Natural killer cell (primary cell): ENCODE results near the gene FAM171A1. TPM values are rescaled to one million over a fixed set of nuclear protein-coding genes. Genes with fewer than 3 reads are reported as not detected.

Experiments used
- ATAC-seq, 3 donors: fragments of 150-1000 bp in 2 of 3; fragments of 200-7000 bp in 1 of 3; cut with Tn5 transposase; 1 replicate in 1 of 3; 2 replicates in 2 of 3; pipeline ENCODE4 v1.10.0; 2021; ENCODE audit warnings: mild to moderate bottlenecking in 2 of 3, moderate library complexity in 2 of 3
- DNase-seq, 2 donors: peaks; one replicate each; pipeline versions ENCODE4 v3.0.0 to v3.0.0-alpha.2; 2013 to 2021; ENCODE audit warnings: mixed read lengths in 1 of 2
- H3K27ac ChIP-seq: one replicate; pipeline ENCODE4 v1.5.1; 2013; ENCODE audit warnings: mild to moderate bottlenecking, low read length
- H3K27me3 ChIP-seq: one replicate; pipeline ENCODE4 v1.6.1; 2013; ENCODE audit warnings: low read length; ENCODE audit not compliant: control insufficient read depth, insufficient read depth
- H3K36me3 ChIP-seq: one replicate; pipeline ENCODE4 v1.6.1; 2013; ENCODE audit warnings: low read length; ENCODE audit not compliant: control insufficient read depth, insufficient read depth
- H3K4me1 ChIP-seq: one replicate; pipeline ENCODE4 v1.6.1; 2013; ENCODE audit warnings: low read length; ENCODE audit not compliant: control insufficient read depth, insufficient read depth
- H3K4me3 ChIP-seq: one replicate; pipeline ENCODE4 v1.5.1; 2013; ENCODE audit warnings: low read length
- H3K9me3 ChIP-seq: one replicate; pipeline ENCODE4 v1.6.1; 2013; ENCODE audit warnings: low read length; ENCODE audit not compliant: control insufficient read depth, insufficient read depth
- H3K27ac Mint-ChIP-seq, 2 donors: one replicate each; pipeline ENCODE4 v1.8.0; 2022; ENCODE audit warnings: mild to moderate bottlenecking in 2 of 2, mixed read lengths in 2 of 2, moderate library complexity in 1 of 2
- H3K27me3 Mint-ChIP-seq, 2 donors: one replicate each; pipeline ENCODE4 v1.8.0; 2022; ENCODE audit warnings: low read depth in 2 of 2, mixed read lengths in 2 of 2
- H3K36me3 Mint-ChIP-seq: one replicate; pipeline ENCODE4 v1.8.0; 2022; ENCODE audit warnings: mixed read lengths
- H3K4me1 Mint-ChIP-seq, 2 donors: one replicate each; pipeline ENCODE4 v1.8.0; 2022; ENCODE audit warnings: mixed read lengths in 2 of 2
- H3K4me3 Mint-ChIP-seq: one replicate; pipeline ENCODE4 v1.8.0; 2022; ENCODE audit warnings: mild to moderate bottlenecking, moderate library complexity, mixed read lengths
- H3K9me3 Mint-ChIP-seq, 2 donors: one replicate each; pipeline ENCODE4 v1.8.0; 2022; ENCODE audit warnings: mixed read lengths in 2 of 2
- WGBS: methylation state at CpG from one replicate; pipeline ENCODE4 v1.1.7; 2013; ENCODE audit warnings: missing lambda C conversion rate; ENCODE audit not compliant: insufficient coverage; 5-methylcytosine and 5-hydroxymethylcytosine counted together
- intact Hi-C: fragments of 100-400 bp; cut with micrococcal nuclease; formaldehyde crosslinking; loops from one replicate; pipeline ENCODE4 v1.14.2; 2022
- total RNA-seq, 4 donors: library from RNA; stranded (reverse); fragments of 120-200 nt in 1 of 4; gene quantifications; one replicate each; pipeline versions ENCODE4 v1.2.3 to v1.2.4, GENCODE V29; 2013 to 2022
- TF ChIP-seq, protein P1 (sequence below): fragments of 200-600 bp; IDR thresholded peaks from one replicate; pipeline ENCODE4 v1.8.0; 2022; ENCODE audit warnings: antibody characterized with exemption

The FAM171A1 gene
- total RNA-seq, 3 donors from 2014 or later (not counting 1 experiment from before 2014, with no cell fraction given) = 0.99 to 2.3 (median 1.6) TPM

DNA sequence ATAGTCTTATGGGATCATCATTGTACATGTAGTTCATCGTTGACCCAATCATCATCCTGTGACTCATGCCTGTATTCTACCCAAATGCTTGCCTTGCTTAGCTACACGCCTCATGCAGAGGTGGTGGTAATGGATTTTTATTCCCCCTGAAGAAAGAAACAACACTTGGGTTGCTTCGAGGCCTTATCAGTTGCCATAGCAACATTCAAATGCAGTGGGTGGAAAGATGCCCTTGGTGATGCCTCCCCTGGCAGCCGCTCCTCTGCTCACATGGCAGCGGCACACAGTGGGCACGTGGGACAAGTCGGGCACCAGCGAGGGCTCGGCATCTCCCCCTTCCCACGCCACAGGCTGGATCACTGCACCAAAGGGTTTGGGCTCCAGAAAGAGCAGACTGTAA is 148.6 kb downstream of the FAM171A1 start:
- Histone ChIP-seq H3K4me3 (no peak overlapping the region), H3K27me3 (no peaks in the 10 kb centered on the region), H3K36me3 (no peaks in the 10 kb centered on the region), H3K4me1 (no peaks in the 10 kb centered on the region), H3K27ac (no peak overlapping the region), H3K9me3 (no peaks in the 10 kb centered on the region)
- intact Hi-C loops = no loop called here
- WGBS = 93% methylated on average over 9 of the region's 10 CpGs
- H3K27me3 Mint-ChIP-seq = no peaks in the 10 kb centered on the region
- no peak overlapping the region for H3K4me3 Mint-ChIP-seq
- ATAC-seq (no peak), DNase-seq (no peak)
- no peaks in the 10 kb centered on the region for H3K4me1 Mint-ChIP-seq
- H3K27ac Mint-ChIP-seq = no peak overlapping the region
- H3K9me3 Mint-ChIP-seq = peaks cover 0 to 3% of the 10 kb centered on the region in 2 donors
- TF ChIP-seq, protein P1, sequence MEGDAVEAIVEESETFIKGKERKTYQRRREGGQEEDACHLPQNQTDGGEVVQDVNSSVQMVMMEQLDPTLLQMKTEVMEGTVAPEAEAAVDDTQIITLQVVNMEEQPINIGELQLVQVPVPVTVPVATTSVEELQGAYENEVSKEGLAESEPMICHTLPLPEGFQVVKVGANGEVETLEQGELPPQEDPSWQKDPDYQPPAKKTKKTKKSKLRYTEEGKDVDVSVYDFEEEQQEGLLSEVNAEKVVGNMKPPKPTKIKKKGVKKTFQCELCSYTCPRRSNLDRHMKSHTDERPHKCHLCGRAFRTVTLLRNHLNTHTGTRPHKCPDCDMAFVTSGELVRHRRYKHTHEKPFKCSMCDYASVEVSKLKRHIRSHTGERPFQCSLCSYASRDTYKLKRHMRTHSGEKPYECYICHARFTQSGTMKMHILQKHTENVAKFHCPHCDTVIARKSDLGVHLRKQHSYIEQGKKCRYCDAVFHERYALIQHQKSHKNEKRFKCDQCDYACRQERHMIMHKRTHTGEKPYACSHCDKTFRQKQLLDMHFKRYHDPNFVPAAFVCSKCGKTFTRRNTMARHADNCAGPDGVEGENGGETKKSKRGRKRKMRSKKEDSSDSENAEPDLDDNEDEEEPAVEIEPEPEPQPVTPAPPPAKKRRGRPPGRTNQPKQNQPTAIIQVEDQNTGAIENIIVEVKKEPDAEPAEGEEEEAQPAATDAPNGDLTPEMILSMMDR = no peak
- no peaks in the 10 kb centered on the region for H3K36me3 Mint-ChIP-seq

DNA sequence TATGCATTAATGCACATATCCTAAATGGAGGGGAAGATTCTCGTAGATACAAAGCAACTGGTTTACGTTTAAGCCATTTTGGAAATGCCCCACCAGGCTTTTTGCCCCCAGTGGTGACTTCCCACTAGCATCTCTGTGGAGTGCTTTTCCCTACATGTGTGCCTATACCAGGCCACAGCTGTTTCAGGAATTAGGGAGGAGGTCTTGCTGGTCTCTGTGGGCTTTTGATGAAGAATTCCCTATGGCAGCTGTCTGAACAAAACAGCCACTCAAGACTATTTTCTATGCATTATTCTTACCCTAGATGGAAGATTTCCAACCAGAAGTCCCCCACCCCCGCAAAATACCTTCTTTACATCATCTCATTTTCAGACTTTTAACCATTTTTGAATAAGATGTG is 150.6 kb downstream of the FAM171A1 start:
- Histone ChIP-seq H3K4me1 (no peaks in the 10 kb centered on the region), H3K9me3 (no peaks in the 10 kb centered on the region), H3K36me3 (no peaks in the 10 kb centered on the region), H3K4me3 (no peak overlapping the region), H3K27ac (no peak overlapping the region), H3K27me3 (no peaks in the 10 kb centered on the region)
- H3K27me3 Mint-ChIP-seq = no peaks in the 10 kb centered on the region
- no peak for ATAC-seq
- no peaks in the 10 kb centered on the region for H3K4me1 Mint-ChIP-seq
- H3K36me3 Mint-ChIP-seq = no peaks in the 10 kb centered on the region
- H3K9me3 Mint-ChIP-seq = peaks cover 0 to 3% of the 10 kb centered on the region in 2 donors
- H3K4me3 Mint-ChIP-seq = no peak overlapping the region
- no peak overlapping the region for H3K27ac Mint-ChIP-seq
- 83% methylated on average over 3 of the region's 3 CpGs for WGBS
- TF ChIP-seq, protein P1 = no peak
- DNase-seq = no peak
- intact Hi-C loops = no loop called here

DNA sequence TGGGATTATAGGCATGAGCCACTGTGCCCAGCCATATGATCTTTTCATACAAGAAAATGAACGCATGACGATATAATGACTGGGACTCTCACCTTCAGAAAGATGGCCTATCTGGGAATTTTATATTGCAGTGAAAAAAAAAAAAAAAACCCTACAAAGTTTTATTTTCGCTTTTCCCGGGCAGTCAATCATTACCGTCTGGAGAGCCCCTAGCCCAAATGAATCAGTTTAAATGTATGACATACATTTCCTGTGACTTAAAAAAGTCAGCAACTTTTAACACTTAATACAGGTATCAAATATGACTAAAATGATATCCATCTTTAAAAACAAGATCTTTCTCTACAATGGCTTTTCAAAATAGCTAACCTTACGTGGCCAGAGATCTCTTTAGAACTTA is 154.4 kb downstream of the FAM171A1 start:
- Histone ChIP-seq H3K4me3 (no peak overlapping the region), H3K9me3 (no peaks in the 10 kb centered on the region), H3K4me1 (no peaks in the 10 kb centered on the region), H3K27ac (no peak overlapping the region), H3K36me3 (no peaks in the 10 kb centered on the region), H3K27me3 (no peaks in the 10 kb centered on the region)
- no peaks in the 10 kb centered on the region for H3K4me1 Mint-ChIP-seq
- H3K4me3 Mint-ChIP-seq = no peak overlapping the region
- no peaks in the 10 kb centered on the region for H3K9me3 Mint-ChIP-seq
- DNase-seq (no peak), ATAC-seq (no peak)
- no peak overlapping the region for H3K27ac Mint-ChIP-seq
- H3K27me3 Mint-ChIP-seq = no peaks in the 10 kb centered on the region
- 83% methylated on average over 5 of the region's 6 CpGs for WGBS
- H3K36me3 Mint-ChIP-seq = no peaks in the 10 kb centered on the region
- intact Hi-C loops = no loop called here
- TF ChIP-seq, protein P1 = no peak

DNA sequence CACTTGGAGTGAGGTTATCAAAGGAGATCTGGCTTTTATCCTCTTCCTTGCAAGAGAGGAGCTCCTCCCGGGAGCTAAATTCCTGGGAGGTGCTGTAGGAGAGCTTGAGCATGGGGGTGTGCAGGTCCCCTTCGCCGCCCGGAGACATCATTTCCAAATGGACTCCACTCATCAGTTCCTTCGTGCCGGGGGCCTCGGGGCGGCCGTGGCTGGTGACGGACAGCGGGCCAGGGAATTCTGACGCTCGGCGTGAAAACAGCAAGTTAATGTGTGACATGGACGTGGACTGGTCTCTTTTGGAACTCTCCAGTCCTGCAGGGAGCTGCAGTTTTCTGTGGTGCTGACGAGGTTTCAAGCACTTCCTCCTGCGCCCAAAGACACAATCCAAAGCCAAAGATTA is 156.9 kb downstream of the FAM171A1 start:
- no peaks in the 10 kb centered on the region for H3K36me3 ChIP-seq
- no peaks in the 10 kb centered on the region for H3K9me3 Mint-ChIP-seq
- H3K4me1 ChIP-seq = peaks cover 11% of the 10 kb centered on the region
- WGBS = 92% methylated on average over 17 of the region's 17 CpGs
- H3K27ac Mint-ChIP-seq = no peak overlapping the region
- no peaks in the 10 kb centered on the region for H3K36me3 Mint-ChIP-seq
- ATAC-seq (no peak), DNase-seq (no peak)
- H3K4me1 Mint-ChIP-seq = peaks cover 8% of the 10 kb centered on the region in 2 donors
- intact Hi-C loops = no loop called here
- TF ChIP-seq, protein P1 = no peak
- no peak overlapping the region for H3K4me3 Mint-ChIP-seq
- H3K27ac ChIP-seq = no peak overlapping the region
- H3K9me3 ChIP-seq = no peaks in the 10 kb centered on the region
- no peaks in the 10 kb centered on the region for H3K27me3 ChIP-seq
- no peaks in the 10 kb centered on the region for H3K27me3 Mint-ChIP-seq
- H3K4me3 ChIP-seq = no peak overlapping the region
